Mammary epithelial cell (primary cell): ENCODE results near the gene KPNA4.

Experiments used
- CTCF ChIP-seq, 2 donors: IDR thresholded peaks in 1 of 2; conservative IDR thresholded peaks in 1 of 2; 2 replicates each; pipeline ENCODE4 v1.5.1; 2011 to 2012; ENCODE audit warnings: inconsistent platforms in 2 of 2, low read length in 2 of 2, mild to moderate bottlenecking in 2 of 2, control low read depth in 1 of 2, low read depth in 1 of 2; ENCODE audit not compliant: insufficient read depth in 1 of 2; ENCODE audit errors: extremely low read depth in 1 of 2
- EZH2 ChIP-seq: IDR thresholded peaks from 2 replicates; pipeline ENCODE4 v1.6.1; 2012; ENCODE audit warnings: low read length, inconsistent platforms, borderline replicate concordance

- TF ChIP-seq CTCF (conservative IDR thresholded peaks at IDR 0.05 in 1 of 2, IDR thresholded peaks at IDR 0.05 in 1 of 2; ENCODE audit: extremely low read depth in 1 of 2, insufficient read depth in 1 of 2, low read depth in 1 of 2, low read length in 2 of 2) (no peak), EZH2 (no peak)
These were observed 10.4 kb downstream of the KPNA4 start for GRCh38 chr3:160554980-160555379.
